ENCODE measurements around the gene EIF4E1B. TPM values are rescaled to one million over a fixed set of nuclear protein-coding genes. Genes with fewer than 3 reads are reported as not detected.
A peak's percentile ranks its signal among the peaks of the same experiment; 100 is the strongest.

EIF4E1B gene
- total RNA-seq, 4 donors from 2014 or later: not detected

GRCh38 chr5:176647030-176647842 lies 16.8 kb downstream of the EIF4E1B start, which contains the start of gene TSPAN17:
TSS of gene TSPAN17 (plus strand) at chr5:176647484. CDS start at chr5:176647616, 132 bp downstream.
- DNase-seq (ENCODE audit: low spot score in 2 of 2): peak; percentile 100
- intact Hi-C loops (cut with DNase I; ENCODE audit: low total_unique reads): no loop called here
- H3K4me3 ChIP-seq (ENCODE audit: low read depth, poor library complexity, severe bottlenecking): peak within 1 kb of the TSS; percentile 62
- WGBS, 2 donors: 1% methylated on average over 22 to 37 of the region's 63 CpGs
- TF ChIP-seq CTCF (IDR thresholded peaks at IDR 0.05) (no peak), POLR2A (IDR thresholded peaks at IDR 0.05) (no peak)

- intact Hi-C loops (cut with DNase I; ENCODE audit: low total_unique reads): no loop called here
- 2 to 11% methylated on average over 12 to 14 of the region's 20 CpGs for whole genome bisulfite sequencing, 2 donors
- DNase-seq (ENCODE audit: low spot score in 2 of 2): peak; percentile 43 to 91
- TF ChIP-seq CTCF (IDR thresholded peaks at IDR 0.05): no peak
- TF ChIP-seq POLR2A (IDR thresholded peaks at IDR 0.05): no peak
- peak overlapping the region; percentile 62 for H3K4me3 ChIP-seq (ENCODE audit: low read depth, poor library complexity, severe bottlenecking)
These were observed 17.5 kb downstream of the EIF4E1B start for GRCh38 chr5:176647843-176648473.

GRCh38 chr5:176648474-176649194 lies 18.2 kb downstream of the EIF4E1B start:
- intact Hi-C loops (cut with DNase I; ENCODE audit: low total_unique reads): no loop called here
- DNase-seq (ENCODE audit: low spot score in 2 of 2): no peak
- 65 to 70% methylated on average over 15 of the region's 15 CpGs for WGBS, 2 donors
- no peak overlapping the region for H3K4me3 ChIP-seq (ENCODE audit: low read depth, poor library complexity, severe bottlenecking)
- TF ChIP-seq POLR2A (IDR thresholded peaks at IDR 0.05) (no peak), CTCF (IDR thresholded peaks at IDR 0.05) (no peak)

GRCh38 chr5:176650354-176650884 lies 19.9 kb downstream of the EIF4E1B start:
- 76 to 78% methylated on average over 8 of the region's 8 CpGs for WGBS, 2 donors
- TF ChIP-seq POLR2A (IDR thresholded peaks at IDR 0.05): no peak
- TF ChIP-seq CTCF (IDR thresholded peaks at IDR 0.05): no peak
- DNase-seq (ENCODE audit: low spot score in 2 of 2): no peak
- intact Hi-C loops (cut with DNase I; ENCODE audit: low total_unique reads): no loop called here
- no peak overlapping the region for H3K4me3 ChIP-seq (ENCODE audit: low read depth, poor library complexity, severe bottlenecking)

GRCh38 chr5:176651472-176651980 lies 21.1 kb downstream of the EIF4E1B start:
- no peak overlapping the region for H3K4me3 ChIP-seq (ENCODE audit: low read depth, poor library complexity, severe bottlenecking)
- no peak for DNase-seq (ENCODE audit: low spot score in 2 of 2)
- no peak for TF ChIP-seq CTCF (IDR thresholded peaks at IDR 0.05)
- no peak for TF ChIP-seq POLR2A (IDR thresholded peaks at IDR 0.05)
- WGBS, 2 donors: 91% methylated on average over 17 of the region's 17 CpGs
- intact Hi-C loops (cut with DNase I; ENCODE audit: low total_unique reads): no loop called here

All from lower leg skin (tissue), 4 donors.